Esophagus squamous epithelium (tissue), 4 donors: Measurements from ENCODE around the gene MFAP2.

Experiments used
- POLR2A ChIP-seq, 4 donors: fragments of 450-650 bp; IDR thresholded peaks; one replicate each; pipeline ENCODE4 v1.6.1; 2017; ENCODE audit warnings: antibody characterized with exemption in 4 of 4, mild to moderate bottlenecking in 4 of 4, moderate library complexity in 3 of 4
- TF ChIP-seq, protein P1 (sequence below), 6 experiments: fragments of 450-650 bp in 4 of 6; fragments of 200-600 bp in 2 of 6; sonication (generic) in 2 of 6; IDR thresholded peaks; one replicate each; pipeline ENCODE4 v1.5.1; 2016 to 2019; ENCODE audit warnings: antibody characterized with exemption in 6 of 6, mild to moderate bottlenecking in 4 of 6, moderate library complexity in 4 of 6

DNA sequence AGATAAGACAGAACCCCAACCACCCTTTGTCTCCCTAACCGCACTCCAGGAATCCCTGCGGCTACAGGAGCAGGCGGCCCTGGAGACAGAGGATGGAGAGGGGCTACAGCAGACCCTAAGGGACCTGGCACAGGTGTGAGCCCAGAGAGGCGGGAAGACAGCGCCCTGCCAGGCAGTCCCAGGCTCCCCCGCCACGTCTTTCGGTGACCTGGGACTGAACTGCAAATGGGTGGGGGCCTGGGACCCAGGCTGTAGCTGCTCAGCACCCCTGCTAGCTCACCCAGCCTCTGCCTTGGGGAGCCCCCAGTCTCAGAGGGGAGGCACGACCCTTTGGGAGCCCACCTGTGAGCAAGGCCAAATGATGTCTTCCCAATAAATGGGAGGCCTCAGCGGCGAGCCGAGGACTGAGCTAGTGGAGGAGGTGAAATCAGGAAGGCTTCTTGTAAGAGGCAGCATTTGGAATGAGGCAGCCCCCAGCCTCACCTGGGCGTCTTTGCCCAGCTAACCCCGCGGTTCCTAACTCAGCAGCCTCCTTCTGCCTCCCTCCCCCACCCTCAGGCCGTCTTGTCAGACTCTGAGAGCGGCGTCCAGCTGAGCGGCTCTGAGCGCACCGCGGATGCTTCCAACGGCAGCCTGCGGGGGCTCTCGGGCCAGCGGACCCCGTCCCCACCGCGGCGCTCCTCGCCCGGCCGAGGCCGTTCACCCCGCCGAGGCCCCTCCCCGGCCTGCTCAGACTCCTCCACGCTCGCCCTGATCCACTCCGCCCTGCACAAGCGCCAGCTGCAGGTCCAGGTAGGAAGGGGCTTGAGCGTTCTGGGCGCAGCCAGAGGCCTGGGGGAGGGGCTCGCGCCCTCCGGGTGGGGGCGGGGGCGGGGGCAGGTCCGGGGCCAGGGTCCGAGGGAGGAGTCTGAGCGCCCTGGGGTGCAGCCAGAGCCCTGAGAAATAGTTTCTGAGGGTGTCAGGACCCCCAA lies 41.8 kb downstream of the MFAP2 start:
- TF ChIP-seq, protein P1, sequence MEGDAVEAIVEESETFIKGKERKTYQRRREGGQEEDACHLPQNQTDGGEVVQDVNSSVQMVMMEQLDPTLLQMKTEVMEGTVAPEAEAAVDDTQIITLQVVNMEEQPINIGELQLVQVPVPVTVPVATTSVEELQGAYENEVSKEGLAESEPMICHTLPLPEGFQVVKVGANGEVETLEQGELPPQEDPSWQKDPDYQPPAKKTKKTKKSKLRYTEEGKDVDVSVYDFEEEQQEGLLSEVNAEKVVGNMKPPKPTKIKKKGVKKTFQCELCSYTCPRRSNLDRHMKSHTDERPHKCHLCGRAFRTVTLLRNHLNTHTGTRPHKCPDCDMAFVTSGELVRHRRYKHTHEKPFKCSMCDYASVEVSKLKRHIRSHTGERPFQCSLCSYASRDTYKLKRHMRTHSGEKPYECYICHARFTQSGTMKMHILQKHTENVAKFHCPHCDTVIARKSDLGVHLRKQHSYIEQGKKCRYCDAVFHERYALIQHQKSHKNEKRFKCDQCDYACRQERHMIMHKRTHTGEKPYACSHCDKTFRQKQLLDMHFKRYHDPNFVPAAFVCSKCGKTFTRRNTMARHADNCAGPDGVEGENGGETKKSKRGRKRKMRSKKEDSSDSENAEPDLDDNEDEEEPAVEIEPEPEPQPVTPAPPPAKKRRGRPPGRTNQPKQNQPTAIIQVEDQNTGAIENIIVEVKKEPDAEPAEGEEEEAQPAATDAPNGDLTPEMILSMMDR (IDR thresholded peaks at IDR 0.05), result no peak
- TF ChIP-seq POLR2A (IDR thresholded peaks at IDR 0.05), result no peak
